ENCODE measurements around the gene SRRT.

Gene SRRT, protein sequence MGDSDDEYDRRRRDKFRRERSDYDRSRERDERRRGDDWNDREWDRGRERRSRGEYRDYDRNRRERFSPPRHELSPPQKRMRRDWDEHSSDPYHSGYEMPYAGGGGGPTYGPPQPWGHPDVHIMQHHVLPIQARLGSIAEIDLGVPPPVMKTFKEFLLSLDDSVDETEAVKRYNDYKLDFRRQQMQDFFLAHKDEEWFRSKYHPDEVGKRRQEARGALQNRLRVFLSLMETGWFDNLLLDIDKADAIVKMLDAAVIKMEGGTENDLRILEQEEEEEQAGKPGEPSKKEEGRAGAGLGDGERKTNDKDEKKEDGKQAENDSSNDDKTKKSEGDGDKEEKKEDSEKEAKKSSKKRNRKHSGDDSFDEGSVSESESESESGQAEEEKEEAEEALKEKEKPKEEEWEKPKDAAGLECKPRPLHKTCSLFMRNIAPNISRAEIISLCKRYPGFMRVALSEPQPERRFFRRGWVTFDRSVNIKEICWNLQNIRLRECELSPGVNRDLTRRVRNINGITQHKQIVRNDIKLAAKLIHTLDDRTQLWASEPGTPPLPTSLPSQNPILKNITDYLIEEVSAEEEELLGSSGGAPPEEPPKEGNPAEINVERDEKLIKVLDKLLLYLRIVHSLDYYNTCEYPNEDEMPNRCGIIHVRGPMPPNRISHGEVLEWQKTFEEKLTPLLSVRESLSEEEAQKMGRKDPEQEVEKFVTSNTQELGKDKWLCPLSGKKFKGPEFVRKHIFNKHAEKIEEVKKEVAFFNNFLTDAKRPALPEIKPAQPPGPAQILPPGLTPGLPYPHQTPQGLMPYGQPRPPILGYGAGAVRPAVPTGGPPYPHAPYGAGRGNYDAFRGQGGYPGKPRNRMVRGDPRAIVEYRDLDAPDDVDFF
- 147 to 187 (median 183) reads per million in 3 donors for total RNA-seq

DNA sequence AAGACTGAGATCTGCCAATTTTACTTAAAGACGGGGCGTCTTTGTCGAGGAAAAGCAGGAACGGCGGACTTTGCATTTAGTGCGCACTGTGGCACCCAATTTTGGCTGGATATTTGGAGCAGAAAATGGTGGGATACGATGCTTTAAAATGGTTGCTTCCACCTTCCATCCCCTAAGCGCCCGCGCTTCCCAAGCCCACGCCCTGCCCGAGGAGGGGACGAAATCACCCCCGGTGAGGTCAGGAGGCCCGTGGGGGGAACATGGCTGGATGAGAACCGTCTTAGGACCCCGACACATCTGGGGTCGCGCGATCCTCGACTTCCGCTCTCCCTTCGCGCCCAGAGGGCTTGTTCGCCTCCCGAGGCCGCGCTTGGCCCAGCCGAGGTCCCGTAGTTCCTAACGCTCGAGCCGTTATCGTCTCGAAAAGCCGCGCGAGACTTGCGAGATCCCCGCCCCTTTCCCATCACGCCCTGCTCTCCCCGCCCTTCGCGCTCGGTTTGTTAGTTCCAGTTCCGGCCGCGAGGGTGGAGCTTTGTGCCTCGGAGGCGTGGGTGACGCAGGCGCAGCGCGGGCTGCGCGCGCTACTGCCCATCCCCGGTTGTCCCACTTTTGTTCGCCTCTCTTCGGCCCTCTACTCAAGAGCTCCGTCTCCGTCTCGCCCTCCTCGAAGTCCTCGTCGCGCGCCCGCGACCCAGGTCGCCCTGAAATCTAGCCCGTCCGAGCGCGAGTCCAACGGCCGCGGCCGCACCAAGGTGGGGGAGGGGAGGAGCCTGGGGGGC lies at the start of gene SRRT:
Gene SRRT, plus strand, starts transcription at position 527 of the 779 bp plus-strand sequence. CDS start 488 bp downstream, outside the sequence.
- Histone ChIP-seq H3K4me3 (ENCODE audit: insufficient read depth, low read depth, low read length, poor library complexity, severe bottlenecking) (peak within 1 kb of the TSS; percentile 98), H3K27me3 (replicated peaks; ENCODE audit: control insufficient read depth, insufficient read depth, low read length, poor library complexity, severe bottlenecking) (no peaks in the 10 kb centered on the region), H3K9me3 (ENCODE audit: control insufficient read depth, low read length) (no peaks in the 10 kb centered on the region), H3K27ac (ENCODE audit: insufficient read depth, low read length, poor library complexity, severe bottlenecking) (peak within 1 kb of the TSS; percentile 91), H3K4me1 (ENCODE audit: control insufficient read depth, insufficient read depth, low read length, poor library complexity, severe bottlenecking) (peaks cover 18% of the 10 kb centered on the region), H3K36me3 (ENCODE audit: control insufficient read depth, insufficient read depth, low read length) (peaks cover 4% of the 10 kb centered on the region)
- DNase-seq = peak; percentile 93 to 97 (median 95)

DNA sequence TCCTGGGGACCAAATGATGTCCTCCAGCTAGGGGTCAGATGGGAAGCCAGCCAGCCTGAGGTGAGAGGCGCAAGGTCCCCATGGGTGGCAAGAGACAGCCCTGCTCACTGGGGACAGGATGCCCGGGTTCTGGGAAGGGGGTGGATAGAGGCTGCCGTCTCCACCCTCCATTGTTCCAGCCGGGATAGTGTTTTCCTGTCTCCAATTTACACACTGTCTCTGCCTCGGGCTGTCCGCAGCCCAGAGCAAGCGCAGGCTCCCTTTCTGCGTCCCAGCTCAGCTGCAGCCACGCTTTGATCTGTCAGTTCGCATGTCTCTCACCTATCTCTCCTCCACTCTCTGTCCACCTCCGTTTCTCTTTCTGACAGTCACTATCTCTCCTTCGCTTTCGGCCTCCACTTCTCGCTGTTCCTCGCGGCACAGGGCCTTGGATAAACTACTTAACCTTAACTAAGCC lies 49.7 kb upstream of the SRRT start:
- peaks cover 19% of the 10 kb centered on the region for H3K4me1 ChIP-seq (ENCODE audit: control insufficient read depth, insufficient read depth, low read length, poor library complexity, severe bottlenecking)
- H3K9me3 ChIP-seq (ENCODE audit: control insufficient read depth, low read length) = no peaks in the 10 kb centered on the region
- no peak overlapping the region for H3K27ac ChIP-seq (ENCODE audit: insufficient read depth, low read length, poor library complexity, severe bottlenecking)
- H3K27me3 ChIP-seq (replicated peaks; ENCODE audit: control insufficient read depth, insufficient read depth, low read length, poor library complexity, severe bottlenecking) = peaks cover 18% of the 10 kb centered on the region
- H3K36me3 ChIP-seq (ENCODE audit: control insufficient read depth, insufficient read depth, low read length) = no peaks in the 10 kb centered on the region
- DNase-seq = no peak
- H3K4me3 ChIP-seq (ENCODE audit: insufficient read depth, low read depth, low read length, poor library complexity, severe bottlenecking) = no peak overlapping the region

DNA sequence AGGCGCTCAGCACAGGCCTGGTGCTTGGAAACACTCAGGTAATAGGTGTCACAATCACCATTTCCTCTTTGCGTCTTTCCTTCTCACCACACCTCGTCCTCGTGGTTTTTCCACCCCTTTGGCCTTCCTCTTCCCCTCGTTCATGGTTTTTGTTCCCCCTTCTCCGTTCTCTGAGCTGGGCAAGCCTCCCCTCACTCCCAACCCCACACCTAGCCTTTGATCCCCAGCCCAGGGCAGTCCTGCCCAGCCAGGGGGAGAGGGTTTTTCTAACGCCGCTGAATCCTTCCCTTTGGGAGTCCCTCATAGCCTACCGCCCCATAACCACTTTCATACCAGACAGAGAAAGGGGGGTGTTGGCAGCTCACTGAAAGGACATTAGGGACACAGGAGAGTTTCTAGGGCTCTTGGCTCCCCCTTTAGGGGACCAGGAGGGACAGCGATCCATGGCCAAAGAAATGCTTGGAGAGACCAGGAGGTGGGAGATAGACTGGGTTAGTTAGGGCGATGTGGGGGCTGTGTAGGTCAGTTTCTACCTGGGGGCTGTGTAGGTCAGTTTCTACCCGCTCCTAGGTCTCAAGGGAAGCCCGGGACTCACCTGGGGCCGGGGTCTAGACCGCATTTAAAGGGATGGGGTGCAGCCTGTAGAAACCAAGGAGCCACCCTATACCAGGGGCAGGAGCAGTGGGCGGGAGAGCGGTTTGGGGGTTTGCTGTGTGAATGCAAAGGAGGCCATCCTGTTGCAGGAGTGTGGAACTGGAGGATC lies 49.0 kb upstream of the SRRT start:
- no peak for DNase-seq
- Histone ChIP-seq H3K27ac (ENCODE audit: insufficient read depth, low read length, poor library complexity, severe bottlenecking) (no peak overlapping the region), H3K36me3 (ENCODE audit: control insufficient read depth, insufficient read depth, low read length) (no peaks in the 10 kb centered on the region), H3K4me3 (ENCODE audit: insufficient read depth, low read depth, low read length, poor library complexity, severe bottlenecking) (no peak overlapping the region), H3K27me3 (replicated peaks; ENCODE audit: control insufficient read depth, insufficient read depth, low read length, poor library complexity, severe bottlenecking) (peaks cover 18% of the 10 kb centered on the region), H3K4me1 (ENCODE audit: control insufficient read depth, insufficient read depth, low read length, poor library complexity, severe bottlenecking) (peaks cover 19% of the 10 kb centered on the region), H3K9me3 (ENCODE audit: control insufficient read depth, low read length) (no peaks in the 10 kb centered on the region)

- peaks cover 18% of the 10 kb centered on the region for H3K27me3 ChIP-seq (replicated peaks; ENCODE audit: control insufficient read depth, insufficient read depth, low read length, poor library complexity, severe bottlenecking)
- no peak for DNase-seq
- H3K4me3 ChIP-seq (ENCODE audit: insufficient read depth, low read depth, low read length, poor library complexity, severe bottlenecking) = peak overlapping the region; percentile 32
- H3K27ac ChIP-seq (ENCODE audit: insufficient read depth, low read length, poor library complexity, severe bottlenecking) = no peak overlapping the region
- peaks cover 19% of the 10 kb centered on the region for H3K4me1 ChIP-seq (ENCODE audit: control insufficient read depth, insufficient read depth, low read length, poor library complexity, severe bottlenecking)
- H3K36me3 ChIP-seq (ENCODE audit: control insufficient read depth, insufficient read depth, low read length) = no peaks in the 10 kb centered on the region
- H3K9me3 ChIP-seq (ENCODE audit: control insufficient read depth, low read length) = no peaks in the 10 kb centered on the region
These were observed 48.2 kb upstream of the SRRT start for GRCh38 chr7:100826514-100827329.

DNA sequence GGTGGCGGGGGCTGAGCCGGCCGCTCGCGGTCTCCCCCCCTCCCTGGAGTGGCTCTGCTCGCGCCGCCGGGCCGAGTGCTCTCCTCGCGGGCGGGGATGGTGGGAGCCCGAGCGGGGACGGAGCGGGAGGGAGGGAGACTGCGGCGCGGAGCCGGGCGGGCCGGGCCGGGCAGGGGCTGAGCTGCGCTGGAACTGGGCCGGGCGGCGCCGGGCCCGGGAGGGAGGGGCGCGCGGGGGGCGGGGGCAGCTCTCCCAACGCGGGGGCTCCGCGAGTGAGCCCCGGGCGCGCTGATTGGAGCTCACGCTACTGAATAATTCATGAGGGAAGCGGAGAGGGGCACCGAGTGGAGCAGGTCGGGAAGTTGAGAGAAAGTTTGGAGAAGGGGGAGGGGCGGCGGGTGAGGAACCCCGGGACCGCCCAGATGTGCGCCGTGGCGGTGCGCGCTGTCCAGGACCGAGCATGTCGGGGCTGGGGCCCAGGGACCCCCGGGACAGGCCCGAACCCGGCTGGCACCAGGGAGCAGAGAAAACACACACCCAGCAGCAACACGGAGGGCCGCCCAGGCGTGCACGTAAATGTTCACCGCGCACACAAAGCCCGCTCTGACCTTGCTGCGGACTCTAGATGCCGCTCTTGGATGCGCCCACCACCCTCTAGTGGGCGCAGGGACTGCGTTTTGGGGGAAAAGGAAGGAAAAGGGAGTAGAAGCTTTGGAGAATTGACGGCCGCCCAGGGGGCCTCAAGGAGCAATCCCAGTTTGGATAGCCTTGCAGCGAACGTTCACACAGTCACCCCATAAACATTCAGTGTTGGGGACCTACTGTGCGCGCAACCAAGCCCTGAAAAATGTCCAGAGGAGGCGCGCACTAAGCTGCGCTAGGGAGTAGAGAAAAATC lies 47.3 kb upstream of the SRRT start, which contains the start of gene EPHB4:
Gene EPHB4, minus strand, starts transcription at position 194 of the 897 bp plus-strand sequence. CDS start 493 bp downstream, outside the sequence.
- Histone ChIP-seq H3K27ac (ENCODE audit: insufficient read depth, low read length, poor library complexity, severe bottlenecking) (no peak within 1 kb of the TSS), H3K4me1 (ENCODE audit: control insufficient read depth, insufficient read depth, low read length, poor library complexity, severe bottlenecking) (peaks cover 19% of the 10 kb centered on the region), H3K9me3 (ENCODE audit: control insufficient read depth, low read length) (no peaks in the 10 kb centered on the region), H3K36me3 (ENCODE audit: control insufficient read depth, insufficient read depth, low read length) (no peaks in the 10 kb centered on the region), H3K4me3 (ENCODE audit: insufficient read depth, low read depth, low read length, poor library complexity, severe bottlenecking) (peak within 1 kb of the TSS; percentile 48), H3K27me3 (replicated peaks; ENCODE audit: control insufficient read depth, insufficient read depth, low read length, poor library complexity, severe bottlenecking) (peaks cover 18% of the 10 kb centered on the region)
- DNase-seq = no peak

DNA sequence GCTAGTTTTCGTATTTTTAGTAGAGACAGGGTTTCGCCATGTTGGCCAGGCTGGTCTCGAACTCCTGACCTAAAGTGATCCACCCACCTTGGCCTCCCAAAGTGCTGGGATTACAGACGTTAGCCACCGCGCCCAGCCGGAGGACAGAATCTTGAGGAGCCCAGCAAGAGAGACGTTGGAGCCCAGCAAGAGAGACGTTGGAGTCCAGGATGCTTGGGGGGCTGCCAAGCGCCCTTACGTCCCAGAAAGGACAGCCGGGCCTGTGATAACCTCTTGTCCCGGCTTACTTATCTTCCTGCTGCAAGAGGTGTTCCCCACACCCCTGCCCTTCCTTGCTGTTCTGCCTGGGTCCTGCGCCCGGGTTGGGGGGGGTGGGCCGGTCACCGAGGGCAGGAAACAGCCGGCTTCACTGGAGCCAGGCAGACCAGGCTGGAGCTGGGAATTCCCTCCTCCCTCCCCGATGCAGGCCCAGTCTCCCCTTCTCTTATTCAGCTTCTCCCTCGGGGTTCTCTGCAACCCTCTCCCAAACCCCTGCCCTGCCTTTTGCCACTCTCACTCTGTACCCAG lies 45.7 kb upstream of the SRRT start:
- Histone ChIP-seq H3K27me3 (replicated peaks; ENCODE audit: control insufficient read depth, insufficient read depth, low read length, poor library complexity, severe bottlenecking) (peaks cover 18% of the 10 kb centered on the region), H3K36me3 (ENCODE audit: control insufficient read depth, insufficient read depth, low read length) (no peaks in the 10 kb centered on the region), H3K4me1 (ENCODE audit: control insufficient read depth, insufficient read depth, low read length, poor library complexity, severe bottlenecking) (peaks cover 19% of the 10 kb centered on the region), H3K4me3 (ENCODE audit: insufficient read depth, low read depth, low read length, poor library complexity, severe bottlenecking) (no peak overlapping the region), H3K9me3 (ENCODE audit: control insufficient read depth, low read length) (no peaks in the 10 kb centered on the region), H3K27ac (ENCODE audit: insufficient read depth, low read length, poor library complexity, severe bottlenecking) (no peak overlapping the region)
- no peak for DNase-seq

DNA sequence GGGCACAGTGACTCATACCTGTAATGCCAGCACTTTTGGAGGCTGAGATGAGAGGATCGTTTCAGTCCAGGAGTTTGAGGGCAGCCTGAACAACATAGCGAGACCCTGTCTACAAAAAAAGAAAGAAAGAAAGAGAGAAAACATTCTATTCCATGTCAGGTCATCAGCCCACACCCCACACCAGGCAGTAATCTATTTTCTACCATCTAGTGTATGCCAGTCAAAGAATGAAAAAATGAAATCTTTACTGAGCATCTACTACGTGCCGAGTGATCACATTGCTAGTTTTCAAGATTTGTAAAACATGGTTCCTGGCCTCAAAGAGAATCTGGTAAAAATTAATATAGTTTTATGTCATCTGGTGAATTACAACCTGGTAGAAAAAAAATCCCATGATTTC lies 44.5 kb upstream of the SRRT start:
- Histone ChIP-seq H3K36me3 (ENCODE audit: control insufficient read depth, insufficient read depth, low read length) (no peaks in the 10 kb centered on the region), H3K27me3 (replicated peaks; ENCODE audit: control insufficient read depth, insufficient read depth, low read length, poor library complexity, severe bottlenecking) (peaks cover 18% of the 10 kb centered on the region), H3K4me1 (ENCODE audit: control insufficient read depth, insufficient read depth, low read length, poor library complexity, severe bottlenecking) (peaks cover 19% of the 10 kb centered on the region), H3K4me3 (ENCODE audit: insufficient read depth, low read depth, low read length, poor library complexity, severe bottlenecking) (no peak overlapping the region), H3K9me3 (ENCODE audit: control insufficient read depth, low read length) (no peaks in the 10 kb centered on the region), H3K27ac (ENCODE audit: insufficient read depth, low read length, poor library complexity, severe bottlenecking) (no peak overlapping the region)
- no peak for DNase-seq

- H3K27ac ChIP-seq (ENCODE audit: insufficient read depth, low read length, poor library complexity, severe bottlenecking) = no peak overlapping the region
- peaks cover 14% of the 10 kb centered on the region for H3K4me1 ChIP-seq (ENCODE audit: control insufficient read depth, insufficient read depth, low read length, poor library complexity, severe bottlenecking)
- no peaks in the 10 kb centered on the region for H3K9me3 ChIP-seq (ENCODE audit: control insufficient read depth, low read length)
- H3K4me3 ChIP-seq (ENCODE audit: insufficient read depth, low read depth, low read length, poor library complexity, severe bottlenecking) = no peak overlapping the region
- DNase-seq = no peak
- no peaks in the 10 kb centered on the region for H3K36me3 ChIP-seq (ENCODE audit: control insufficient read depth, insufficient read depth, low read length)
- peaks cover 8% of the 10 kb centered on the region for H3K27me3 ChIP-seq (replicated peaks; ENCODE audit: control insufficient read depth, insufficient read depth, low read length, poor library complexity, severe bottlenecking)
These were observed 42.6 kb upstream of the SRRT start for GRCh38 chr7:100832281-100832633.
